Astrocyte (in vitro differentiated cells and primary cell): Measurements from ENCODE around the gene NFRKB.

Source experiments
- EZH2 ChIP-seq: IDR thresholded peaks from 2 replicates; pipeline ENCODE4 v1.6.1; 2012; ENCODE audit warnings: mild to moderate bottlenecking, low read length, inconsistent platforms; ENCODE audit not compliant: insufficient read depth
- TF ChIP-seq, protein P1 (sequence below): IDR thresholded peaks from 2 replicates; pipeline ENCODE4 v1.5.1; 2011; ENCODE audit warnings: low read depth, mild to moderate bottlenecking, inconsistent platforms, low read length, moderate library complexity; ENCODE audit not compliant: insufficient read depth

DNA sequence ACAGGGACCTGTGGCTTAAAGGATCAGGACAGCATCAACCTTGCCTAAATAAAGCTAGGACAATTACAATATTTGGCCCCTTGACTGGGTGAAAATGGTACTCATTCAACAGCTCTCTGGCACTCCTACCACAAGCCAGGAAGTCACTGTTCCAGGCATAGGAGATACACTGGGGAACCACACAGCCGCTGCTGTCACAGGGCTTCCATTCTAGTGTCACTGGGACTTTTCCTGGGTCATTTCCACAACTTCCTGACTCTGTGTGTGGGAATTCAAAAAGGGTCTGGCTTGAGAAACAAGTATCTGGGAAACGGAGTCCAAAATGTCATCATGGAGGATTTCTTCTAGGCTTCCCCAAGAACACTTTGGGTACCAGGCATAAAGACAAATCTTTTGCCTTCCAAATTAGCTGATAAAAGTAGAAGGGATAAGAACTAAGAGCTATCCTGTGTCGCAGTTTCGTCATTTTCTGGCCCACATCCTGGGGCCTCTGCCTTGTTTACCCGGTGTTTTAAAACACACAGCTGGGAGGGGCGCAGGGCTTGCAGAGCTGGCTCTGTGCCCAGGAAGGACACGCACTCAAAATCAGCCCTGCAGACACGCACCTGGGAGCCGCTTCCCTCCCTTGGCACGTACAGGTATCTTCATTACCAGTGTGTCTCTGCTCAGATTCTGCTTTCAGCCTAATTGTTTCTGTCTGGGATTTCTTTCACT is 41.7 kb downstream of the NFRKB start:
- TF ChIP-seq, protein P1, sequence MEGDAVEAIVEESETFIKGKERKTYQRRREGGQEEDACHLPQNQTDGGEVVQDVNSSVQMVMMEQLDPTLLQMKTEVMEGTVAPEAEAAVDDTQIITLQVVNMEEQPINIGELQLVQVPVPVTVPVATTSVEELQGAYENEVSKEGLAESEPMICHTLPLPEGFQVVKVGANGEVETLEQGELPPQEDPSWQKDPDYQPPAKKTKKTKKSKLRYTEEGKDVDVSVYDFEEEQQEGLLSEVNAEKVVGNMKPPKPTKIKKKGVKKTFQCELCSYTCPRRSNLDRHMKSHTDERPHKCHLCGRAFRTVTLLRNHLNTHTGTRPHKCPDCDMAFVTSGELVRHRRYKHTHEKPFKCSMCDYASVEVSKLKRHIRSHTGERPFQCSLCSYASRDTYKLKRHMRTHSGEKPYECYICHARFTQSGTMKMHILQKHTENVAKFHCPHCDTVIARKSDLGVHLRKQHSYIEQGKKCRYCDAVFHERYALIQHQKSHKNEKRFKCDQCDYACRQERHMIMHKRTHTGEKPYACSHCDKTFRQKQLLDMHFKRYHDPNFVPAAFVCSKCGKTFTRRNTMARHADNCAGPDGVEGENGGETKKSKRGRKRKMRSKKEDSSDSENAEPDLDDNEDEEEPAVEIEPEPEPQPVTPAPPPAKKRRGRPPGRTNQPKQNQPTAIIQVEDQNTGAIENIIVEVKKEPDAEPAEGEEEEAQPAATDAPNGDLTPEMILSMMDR: no peak
- no peak for TF ChIP-seq EZH2
